Activated B cell treated with CpG ODN at 0.5 μM for 24 hours (primary cell): ENCODE results near the gene DISC1. TPM values are rescaled to one million over a fixed set of nuclear protein-coding genes. Genes with fewer than 3 reads are reported as not detected.

Experiments used
- ATAC-seq: fragments of 200-7000 bp; cut with Tn5 transposase; one replicate; pipeline ENCODE4 v1.10.0; 2021; ENCODE audit warnings: low read depth, mild to moderate bottlenecking, moderate library complexity
- CTCF ChIA-PET: fragments of 350-600 bp; sonication (Branson Sonifier 250); formaldehyde crosslinking; loops from one replicate; lab custom pipeline; 2021; ENCODE audit warnings: antibody characterized with exemption; lab: Charles Lee
- POLR2A ChIA-PET: fragments of 350-600 bp; sonication (Branson Sonifier 250); formaldehyde crosslinking; loops from one replicate; lab custom pipeline; 2021; ENCODE audit warnings: antibody characterized with exemption; lab: Charles Lee
- DNase-seq: peaks from one replicate; pipeline ENCODE4 v3.0.0; 2022
- H3K27ac Mint-ChIP-seq: one replicate; pipeline ENCODE4 v1.8.0; 2020; ENCODE audit warnings: mixed read lengths
- H3K27me3 Mint-ChIP-seq: one replicate; pipeline ENCODE4 v1.8.0; 2021; ENCODE audit warnings: mixed read lengths
- H3K36me3 Mint-ChIP-seq: one replicate; pipeline ENCODE4 v1.8.0; 2021; ENCODE audit warnings: low read depth, mixed read lengths
- H3K4me1 Mint-ChIP-seq: one replicate; pipeline ENCODE4 v1.8.0; 2021; ENCODE audit warnings: mixed read lengths
- H3K4me3 Mint-ChIP-seq: one replicate; pipeline ENCODE4 v1.8.0; 2020; ENCODE audit warnings: mild to moderate bottlenecking, mixed read lengths
- H3K9me3 Mint-ChIP-seq: one replicate; pipeline ENCODE4 v1.8.0; 2020; ENCODE audit warnings: mixed read lengths
- intact Hi-C: fragments of 100-400 bp; cut with micrococcal nuclease; formaldehyde crosslinking; loops from one replicate; pipeline ENCODE4 v1.15.1; 2024
- total RNA-seq: library from RNA; stranded (reverse); gene quantifications from 2 replicates; pipeline ENCODE4 v1.2.3, GENCODE V29; 2022
- TF ChIP-seq, protein P1 (sequence below): fragments of 200-600 bp; IDR thresholded peaks from one replicate; pipeline ENCODE4 v1.8.0; 2022; ENCODE audit warnings: antibody characterized with exemption, mild to moderate bottlenecking

Gene DISC1
- total RNA-seq, 1 donor from 2014 or later = 2.4 TPM

DNA sequence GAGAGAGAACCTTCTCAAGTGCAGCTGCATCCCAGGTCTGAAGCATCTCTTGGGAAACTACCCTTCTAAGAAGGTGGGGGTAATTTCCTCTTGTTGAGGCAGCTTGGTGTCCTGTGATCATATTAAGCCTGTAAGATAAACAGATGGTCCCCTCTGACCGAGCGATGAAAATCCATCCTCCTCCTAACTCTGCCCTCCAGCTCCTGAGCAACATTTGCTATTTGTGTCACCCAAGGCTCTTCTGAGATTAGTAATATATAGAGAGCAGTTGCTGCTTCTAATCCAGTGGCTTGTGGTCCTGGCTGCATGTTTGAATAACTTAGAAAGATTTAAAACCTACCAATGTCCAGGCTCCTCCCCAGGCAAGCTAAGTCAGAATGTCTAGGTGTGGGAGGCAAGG lies 123.7 kb downstream of the DISC1 start:
- CTCF ChIA-PET = interaction anchor here (1.1 kb wide), 1 partner anchor 13 kb away, joined by 3 read pairs; no protein-coding TSS in a partner anchor
- DNase-seq (no peak), ATAC-seq (no peak)
- Mint-ChIP-seq H3K4me3 (no peak overlapping the region), H3K9me3 (peaks cover 17% of the 10 kb centered on the region), H3K27me3 (no peaks in the 10 kb centered on the region), H3K4me1 (no peaks in the 10 kb centered on the region), H3K27ac (no peak overlapping the region), H3K36me3 (peaks cover 32% of the 10 kb centered on the region)
- intact Hi-C loops = no loop called here
- POLR2A ChIA-PET = no interaction called here
- TF ChIP-seq, protein P1, sequence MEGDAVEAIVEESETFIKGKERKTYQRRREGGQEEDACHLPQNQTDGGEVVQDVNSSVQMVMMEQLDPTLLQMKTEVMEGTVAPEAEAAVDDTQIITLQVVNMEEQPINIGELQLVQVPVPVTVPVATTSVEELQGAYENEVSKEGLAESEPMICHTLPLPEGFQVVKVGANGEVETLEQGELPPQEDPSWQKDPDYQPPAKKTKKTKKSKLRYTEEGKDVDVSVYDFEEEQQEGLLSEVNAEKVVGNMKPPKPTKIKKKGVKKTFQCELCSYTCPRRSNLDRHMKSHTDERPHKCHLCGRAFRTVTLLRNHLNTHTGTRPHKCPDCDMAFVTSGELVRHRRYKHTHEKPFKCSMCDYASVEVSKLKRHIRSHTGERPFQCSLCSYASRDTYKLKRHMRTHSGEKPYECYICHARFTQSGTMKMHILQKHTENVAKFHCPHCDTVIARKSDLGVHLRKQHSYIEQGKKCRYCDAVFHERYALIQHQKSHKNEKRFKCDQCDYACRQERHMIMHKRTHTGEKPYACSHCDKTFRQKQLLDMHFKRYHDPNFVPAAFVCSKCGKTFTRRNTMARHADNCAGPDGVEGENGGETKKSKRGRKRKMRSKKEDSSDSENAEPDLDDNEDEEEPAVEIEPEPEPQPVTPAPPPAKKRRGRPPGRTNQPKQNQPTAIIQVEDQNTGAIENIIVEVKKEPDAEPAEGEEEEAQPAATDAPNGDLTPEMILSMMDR = no peak

DNA sequence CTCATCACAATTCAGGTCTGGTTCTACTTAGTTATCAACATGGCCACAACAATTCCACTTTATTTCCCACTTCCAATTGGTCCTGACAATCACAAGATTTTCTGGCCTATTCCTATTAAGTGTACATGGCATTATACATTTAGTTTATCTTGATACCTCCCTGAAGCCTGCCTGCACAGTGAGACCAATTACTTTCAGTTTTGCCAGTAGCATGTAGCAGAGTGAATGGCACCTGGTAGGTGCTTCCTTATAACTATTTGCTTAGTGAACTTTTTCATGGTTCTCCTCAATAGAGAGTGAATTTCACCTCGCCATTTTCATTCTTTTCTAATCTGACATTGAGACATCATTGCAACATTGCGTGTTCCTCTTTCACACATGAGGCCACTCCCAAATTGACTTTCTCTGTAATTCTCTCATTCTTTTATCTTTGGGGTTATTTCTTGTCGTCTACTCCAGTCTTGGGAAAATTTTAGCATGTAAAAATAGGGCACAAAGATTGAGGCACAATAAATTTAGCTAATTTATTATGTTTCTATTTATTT lies 124.3 kb downstream of the DISC1 start:
- Mint-ChIP-seq H3K4me3 (no peak overlapping the region), H3K27ac (no peak overlapping the region), H3K4me1 (no peaks in the 10 kb centered on the region), H3K9me3 (peaks cover 17% of the 10 kb centered on the region), H3K27me3 (no peaks in the 10 kb centered on the region), H3K36me3 (peaks cover 32% of the 10 kb centered on the region)
- ATAC-seq (no peak), DNase-seq (no peak)
- ChIA-PET CTCF (interaction anchor here (1.1 kb wide), 1 partner anchor 13 kb away, joined by 3 read pairs; no protein-coding TSS in a partner anchor), POLR2A (no interaction called here)
- intact Hi-C loops = no loop called here
- TF ChIP-seq, protein P1 = no peak

DNA sequence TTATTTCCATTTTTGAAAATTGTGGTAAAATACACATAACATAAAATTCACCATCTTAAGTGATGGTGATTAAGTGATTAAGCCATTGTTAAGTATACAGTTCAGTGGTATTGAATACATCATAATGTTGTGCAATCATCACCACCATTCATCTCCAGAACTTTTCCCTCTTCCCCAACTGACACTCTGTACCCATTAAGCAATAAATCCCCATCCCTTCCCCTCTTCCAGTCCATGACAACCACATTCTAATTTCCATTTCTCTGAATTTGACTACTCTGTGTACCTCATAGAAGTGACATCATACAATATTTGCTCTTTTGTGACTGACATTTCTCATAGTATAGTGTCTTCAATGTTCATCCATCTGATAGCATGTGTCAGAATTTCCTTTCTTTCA lies 124.8 kb downstream of the DISC1 start:
- Mint-ChIP-seq H3K27ac (no peak overlapping the region), H3K36me3 (peaks cover 32% of the 10 kb centered on the region), H3K4me1 (no peaks in the 10 kb centered on the region), H3K9me3 (peaks cover 17% of the 10 kb centered on the region), H3K4me3 (no peak overlapping the region), H3K27me3 (no peaks in the 10 kb centered on the region)
- POLR2A ChIA-PET = no interaction called here
- intact Hi-C loops = no loop called here
- ATAC-seq (no peak), DNase-seq (no peak)
- TF ChIP-seq, protein P1 = no peak
- CTCF ChIA-PET = interaction anchor here (1.1 kb wide), 1 partner anchor 12 kb away, joined by 3 read pairs; no protein-coding TSS in a partner anchor

DNA sequence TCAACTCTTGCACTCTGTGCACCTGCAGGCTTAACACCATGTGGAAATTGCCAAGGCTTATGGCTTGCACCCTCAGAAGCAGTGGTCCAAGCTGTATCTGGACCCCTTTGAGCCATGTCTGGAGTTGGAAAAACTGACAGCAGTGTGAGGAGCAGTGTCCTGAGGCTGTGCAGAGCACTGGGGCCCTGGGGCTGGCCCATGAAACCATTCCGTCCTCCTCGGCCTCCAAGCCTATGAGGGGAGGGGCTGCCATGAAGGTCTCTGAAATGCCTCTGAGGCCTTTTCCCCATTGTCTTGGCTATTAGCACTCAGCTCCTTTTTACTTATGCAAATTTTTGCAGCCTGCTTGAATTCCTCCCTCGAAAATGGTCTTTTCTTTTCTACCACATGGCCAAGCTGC lies 126.7 kb downstream of the DISC1 start:
- intact Hi-C loops = no loop called here
- peaks cover 32% of the 10 kb centered on the region for H3K36me3 Mint-ChIP-seq
- H3K27ac Mint-ChIP-seq = no peak overlapping the region
- POLR2A ChIA-PET = no interaction called here
- H3K4me1 Mint-ChIP-seq = peaks cover 6% of the 10 kb centered on the region
- H3K27me3 Mint-ChIP-seq = no peaks in the 10 kb centered on the region
- ATAC-seq (no peak), DNase-seq (no peak)
- peaks cover 14% of the 10 kb centered on the region for H3K9me3 Mint-ChIP-seq
- TF ChIP-seq, protein P1 = no peak
- CTCF ChIA-PET = no interaction called here
- H3K4me3 Mint-ChIP-seq = no peak overlapping the region

DNA sequence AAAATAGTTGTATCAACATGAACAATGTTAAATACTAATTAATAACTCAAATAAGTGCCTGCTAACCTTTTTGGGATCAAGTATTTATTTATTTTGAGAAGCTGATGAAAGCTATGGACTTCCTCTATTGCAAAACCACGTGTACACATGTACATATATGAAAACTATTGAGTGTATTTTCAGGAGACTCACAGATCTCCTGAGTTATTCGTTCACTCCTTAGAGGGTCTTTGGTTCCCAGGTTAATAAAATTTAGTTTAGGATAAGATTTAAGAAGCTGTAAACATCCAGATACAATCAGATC lies 130.5 kb downstream of the DISC1 start:
- H3K27ac Mint-ChIP-seq = no peak overlapping the region
- H3K27me3 Mint-ChIP-seq = no peaks in the 10 kb centered on the region
- peaks cover 6% of the 10 kb centered on the region for H3K4me1 Mint-ChIP-seq
- H3K36me3 Mint-ChIP-seq = peaks cover 18% of the 10 kb centered on the region
- ATAC-seq = peak; percentile 40
- CTCF ChIA-PET = interaction anchor here (0.8 to 2.1 kb wide), 13 partner anchors 9 to 486 kb away, joined by 3 to 10 read pairs (median 4); partner anchors contain the start of genes EXOC8 and SPRTN
- TF ChIP-seq, protein P1 = no peak
- no peak for DNase-seq
- H3K4me3 Mint-ChIP-seq = peak overlapping the region; percentile 55
- intact Hi-C loops = loop anchor here (1.0 kb wide), 1 partner anchor 49 kb away; no protein-coding TSS in a partner anchor
- POLR2A ChIA-PET = no interaction called here
- H3K9me3 Mint-ChIP-seq = peaks cover 10% of the 10 kb centered on the region
